K562 (cell line): ENCODE data around the gene SRSF6. TPM values are rescaled to one million over a fixed set of nuclear protein-coding genes. Genes with fewer than 3 reads are reported as not detected.

Experiments used
- CAMTA2 ChIP-seq: fragments of 250-450 bp; sonication (Bioruptor Pico); conservative IDR thresholded peaks from 2 replicates; pipeline ENCODE4 v1.5.1; 2022
- CBFA2T2 ChIP-seq: fragments of 450-650 bp; conservative IDR thresholded peaks from 2 replicates; pipeline ENCODE4 v1.6.1; 2017; ENCODE audit warnings: mild to moderate bottlenecking
- CHCHD3 ChIP-seq: fragments of 250-450 bp; sonication (Bioruptor Pico); IDR thresholded peaks from 2 replicates; pipeline ENCODE4 v2.1.2; 2022; ENCODE audit warnings: mild to moderate bottlenecking
- GTF2A2 ChIP-seq: IDR thresholded peaks from 2 replicates; pipeline ENCODE4 v1.6.1; 2016; ENCODE audit warnings: mild to moderate bottlenecking, missing genetic modification characterization, missing compliant biosample characterization
- HIVEP1 ChIP-seq: fragments of 250-450 bp; sonication (Bioruptor Pico); IDR thresholded peaks from 2 replicates; pipeline ENCODE4 v1.4.0; 2020; ENCODE audit warnings: mild to moderate bottlenecking
- HOXB6 ChIP-seq: fragments of 250-450 bp; sonication (Bioruptor Pico); IDR thresholded peaks from 2 replicates; pipeline ENCODE4 v1.5.1; 2022; ENCODE audit warnings: mild to moderate bottlenecking, borderline replicate concordance
- KAT2B ChIP-seq: IDR thresholded peaks from one replicate; pipeline ENCODE4 v1.6.1; 2012; ENCODE audit warnings: low read depth, mild to moderate bottlenecking, control low read depth, inconsistent platforms, low read length, moderate library complexity
- KDM1A ChIP-seq, 2 experiments: fragments of 450-650 bp; IDR thresholded peaks; 2 replicates each; pipeline ENCODE4 v1.6.1; 2016; ENCODE audit warnings: mild to moderate bottlenecking in 2 of 2
- MCM5 ChIP-seq: fragments of 450-650 bp; IDR thresholded peaks from 2 replicates; pipeline ENCODE4 v1.6.1; 2016; ENCODE audit warnings: low read depth
- NCOA4 ChIP-seq: fragments of 450-650 bp; IDR thresholded peaks from 2 replicates; pipeline ENCODE4 v1.6.1; 2018; ENCODE audit warnings: mild to moderate bottlenecking; ENCODE audit not compliant: partially characterized antibody
- POLR2H ChIP-seq: IDR thresholded peaks from 2 replicates; pipeline ENCODE4 v1.6.1; 2016; ENCODE audit warnings: missing genetic modification characterization, low read depth, mild to moderate bottlenecking, control low read depth, missing compliant biosample characterization, moderate library complexity
- RAD51 ChIP-seq: fragments of 450-650 bp; IDR thresholded peaks from 2 replicates; pipeline ENCODE4 v1.7.1; 2016; ENCODE audit warnings: low read depth, mild to moderate bottlenecking, borderline replicate concordance
- RCOR1 ChIP-seq, 2 experiments: IDR thresholded peaks; 2 replicates each; pipeline ENCODE4 v1.6.1; 2012; ENCODE audit warnings: low read depth in 2 of 2, low read length in 2 of 2, borderline replicate concordance in 1 of 2, improper control_type of control experiment in 1 of 2
- SIRT6 ChIP-seq: IDR thresholded peaks from one replicate; pipeline ENCODE4 v1.6.1; 2012; ENCODE audit warnings: low read depth, mild to moderate bottlenecking, control low read depth, inconsistent platforms, low read length, moderate library complexity
- TFAM ChIP-seq: fragments of 250-450 bp; sonication (Bioruptor Pico); conservative IDR thresholded peaks from 2 replicates; pipeline ENCODE4 v1.5.0; 2021; ENCODE audit warnings: mild to moderate bottlenecking, moderate library complexity
- ZNF3 ChIP-seq: fragments of 250-450 bp; sonication (Bioruptor Pico); IDR thresholded peaks from 2 replicates; pipeline ENCODE4 v1.5.0; 2021; ENCODE audit warnings: mild to moderate bottlenecking, moderate library complexity
- polyA plus RNA-seq, 8 experiments: library from polyadenylated mRNA; depleted of rRNA in 4 of 8; stranded (reverse) in 5 of 8; unstranded in 3 of 8; fragments of >200 nt; fragmentation: Nextera tagmentation in 2 of 8; fragmentation: Illumina TruSeq in 1 of 8; extraction: Ambion mirVana in 2 of 8; extraction: Trizol in 1 of 8; gene quantifications; 2 replicates each; pipeline versions ENCODE4 v1.2.1 to v1.2.3, GENCODE V29; 2011 to 2014; ENCODE audit warnings: inconsistent platforms in 1 of 8, missing spikeins in 1 of 8
- total RNA-seq, 7 experiments: library from RNA; depleted of rRNA in 6 of 7; stranded (reverse); fragments of >200 nt in 6 of 7; fragmentation: Illumina TruSeq in 2 of 7; extraction: Trizol in 2 of 7; gene quantifications; 2 replicates each; pipeline versions ENCODE4 v1.2.1 to v1.2.3, GENCODE V29; 2011 to 2021; ENCODE audit warnings: low replicate concordance in 1 of 7
- TF ChIP-seq, protein P1 (sequence below): fragments of 450-650 bp; formaldehyde crosslinking; IDR thresholded peaks from 2 replicates; pipeline ENCODE4 v1.4.0; 2020; ENCODE audit warnings: mild to moderate bottlenecking
- TF ChIP-seq, protein P2 (sequence below): fragments of 450-650 bp; IDR thresholded peaks from 2 replicates; pipeline ENCODE4 v1.7.0; 2016; ENCODE audit warnings: borderline replicate concordance
- TF ChIP-seq, protein P3 (sequence below): fragments of 450-650 bp; formaldehyde crosslinking; conservative IDR thresholded peaks from 2 replicates; pipeline ENCODE4 v1.4.0; 2022; ENCODE audit warnings: mild to moderate bottlenecking, missing genetic modification characterization
- TF ChIP-seq, protein P4 (sequence below): fragments of 200-800 bp; sonication (Bioruptor generic); IDR thresholded peaks from 2 replicates; pipeline ENCODE4 v1.6.1; 2017; ENCODE audit warnings: missing genetic modification characterization, missing compliant biosample characterization
- TF ChIP-seq, protein P5 (sequence below), 2 experiments: fragments of 450-650 bp in 1 of 2; IDR thresholded peaks; 2 replicates each; pipeline ENCODE4 v1.6.1; 2011 to 2017; ENCODE audit warnings: low read depth in 2 of 2, antibody characterized with exemption in 1 of 2, borderline replicate concordance in 1 of 2, low read length in 1 of 2, mild to moderate bottlenecking in 1 of 2, mixed read lengths in 1 of 2; ENCODE audit not compliant: control insufficient read depth in 1 of 2

Gene SRSF6
- total and polyA plus RNA-seq, 9 of the 15 experiments (the other 6 are each of a cell fraction or from before 2014, with no cell fraction given), result 52.4 to 165 (median 117) TPM

DNA sequence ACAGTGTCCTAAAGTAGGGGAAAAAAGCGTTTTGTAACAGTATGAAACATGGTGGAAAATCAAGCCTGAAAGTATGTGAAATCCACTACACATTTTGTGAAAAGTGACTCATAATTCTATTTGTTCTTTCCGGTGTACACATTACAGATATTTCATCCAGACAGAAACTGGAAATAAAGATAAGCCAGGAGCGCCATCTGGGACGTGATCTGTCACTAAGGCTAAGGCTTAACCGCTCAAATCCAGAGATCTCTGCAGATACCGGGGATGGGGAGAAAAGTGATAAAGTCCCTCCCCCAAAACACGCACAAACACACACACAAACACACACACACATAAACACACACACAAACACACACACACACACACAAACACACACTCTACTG, 26.6 kb upstream of the SRSF6 start (continued):
- TF ChIP-seq, protein P1, sequence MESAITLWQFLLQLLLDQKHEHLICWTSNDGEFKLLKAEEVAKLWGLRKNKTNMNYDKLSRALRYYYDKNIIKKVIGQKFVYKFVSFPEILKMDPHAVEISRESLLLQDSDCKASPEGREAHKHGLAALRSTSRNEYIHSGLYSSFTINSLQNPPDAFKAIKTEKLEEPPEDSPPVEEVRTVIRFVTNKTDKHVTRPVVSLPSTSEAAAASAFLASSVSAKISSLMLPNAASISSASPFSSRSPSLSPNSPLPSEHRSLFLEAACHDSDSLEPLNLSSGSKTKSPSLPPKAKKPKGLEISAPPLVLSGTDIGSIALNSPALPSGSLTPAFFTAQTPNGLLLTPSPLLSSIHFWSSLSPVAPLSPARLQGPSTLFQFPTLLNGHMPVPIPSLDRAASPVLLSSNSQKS (CRISPR knock-in tag), result no peak
- TF ChIP-seq CHCHD3 (CRISPR knock-in tag) (no peak), TFAM (CRISPR knock-in tag) (no peak), CBFA2T2 (peak; percentile 75), RAD51 (no peak), NCOA4 (no peak), POLR2H (tag) (no peak), SIRT6 (no peak), RCOR1 (IDR thresholded peaks at IDR 0.05; ENCODE audit: borderline replicate concordance in 1 of 2, low read depth in 2 of 2, low read length in 2 of 2) (peak in 1 of 2 experiments; percentile 63; a peak in 2 of 4 replicates), ZNF3 (no peak), KDM1A (IDR thresholded peaks at IDR 0.05) (peak in 1 of 2 experiments; percentile 58; a peak in 1 of 4 replicates), HIVEP1 (CRISPR knock-in tag) (no peak), HOXB6 (CRISPR knock-in tag) (no peak), CAMTA2 (CRISPR knock-in tag) (no peak), KAT2B (no peak), MCM5 (no peak), GTF2A2 (tag) (no peak)
- TF ChIP-seq, protein P2, sequence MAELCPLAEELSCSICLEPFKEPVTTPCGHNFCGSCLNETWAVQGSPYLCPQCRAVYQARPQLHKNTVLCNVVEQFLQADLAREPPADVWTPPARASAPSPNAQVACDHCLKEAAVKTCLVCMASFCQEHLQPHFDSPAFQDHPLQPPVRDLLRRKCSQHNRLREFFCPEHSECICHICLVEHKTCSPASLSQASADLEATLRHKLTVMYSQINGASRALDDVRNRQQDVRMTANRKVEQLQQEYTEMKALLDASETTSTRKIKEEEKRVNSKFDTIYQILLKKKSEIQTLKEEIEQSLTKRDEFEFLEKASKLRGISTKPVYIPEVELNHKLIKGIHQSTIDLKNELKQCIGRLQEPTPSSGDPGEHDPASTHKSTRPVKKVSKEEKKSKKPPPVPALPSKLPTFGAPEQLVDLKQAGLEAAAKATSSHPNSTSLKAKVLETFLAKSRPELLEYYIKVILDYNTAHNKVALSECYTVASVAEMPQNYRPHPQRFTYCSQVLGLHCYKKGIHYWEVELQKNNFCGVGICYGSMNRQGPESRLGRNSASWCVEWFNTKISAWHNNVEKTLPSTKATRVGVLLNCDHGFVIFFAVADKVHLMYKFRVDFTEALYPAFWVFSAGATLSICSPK, result no peak
- TF ChIP-seq, protein P3, sequence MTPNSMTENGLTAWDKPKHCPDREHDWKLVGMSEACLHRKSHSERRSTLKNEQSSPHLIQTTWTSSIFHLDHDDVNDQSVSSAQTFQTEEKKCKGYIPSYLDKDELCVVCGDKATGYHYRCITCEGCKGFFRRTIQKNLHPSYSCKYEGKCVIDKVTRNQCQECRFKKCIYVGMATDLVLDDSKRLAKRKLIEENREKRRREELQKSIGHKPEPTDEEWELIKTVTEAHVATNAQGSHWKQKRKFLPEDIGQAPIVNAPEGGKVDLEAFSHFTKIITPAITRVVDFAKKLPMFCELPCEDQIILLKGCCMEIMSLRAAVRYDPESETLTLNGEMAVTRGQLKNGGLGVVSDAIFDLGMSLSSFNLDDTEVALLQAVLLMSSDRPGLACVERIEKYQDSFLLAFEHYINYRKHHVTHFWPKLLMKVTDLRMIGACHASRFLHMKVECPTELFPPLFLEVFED, result no peak
- TF ChIP-seq, protein P4, sequence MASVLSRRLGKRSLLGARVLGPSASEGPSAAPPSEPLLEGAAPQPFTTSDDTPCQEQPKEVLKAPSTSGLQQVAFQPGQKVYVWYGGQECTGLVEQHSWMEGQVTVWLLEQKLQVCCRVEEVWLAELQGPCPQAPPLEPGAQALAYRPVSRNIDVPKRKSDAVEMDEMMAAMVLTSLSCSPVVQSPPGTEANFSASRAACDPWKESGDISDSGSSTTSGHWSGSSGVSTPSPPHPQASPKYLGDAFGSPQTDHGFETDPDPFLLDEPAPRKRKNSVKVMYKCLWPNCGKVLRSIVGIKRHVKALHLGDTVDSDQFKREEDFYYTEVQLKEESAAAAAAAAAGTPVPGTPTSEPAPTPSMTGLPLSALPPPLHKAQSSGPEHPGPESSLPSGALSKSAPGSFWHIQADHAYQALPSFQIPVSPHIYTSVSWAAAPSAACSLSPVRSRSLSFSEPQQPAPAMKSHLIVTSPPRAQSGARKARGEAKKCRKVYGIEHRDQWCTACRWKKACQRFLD, result no peak
- TF ChIP-seq, protein P5, sequence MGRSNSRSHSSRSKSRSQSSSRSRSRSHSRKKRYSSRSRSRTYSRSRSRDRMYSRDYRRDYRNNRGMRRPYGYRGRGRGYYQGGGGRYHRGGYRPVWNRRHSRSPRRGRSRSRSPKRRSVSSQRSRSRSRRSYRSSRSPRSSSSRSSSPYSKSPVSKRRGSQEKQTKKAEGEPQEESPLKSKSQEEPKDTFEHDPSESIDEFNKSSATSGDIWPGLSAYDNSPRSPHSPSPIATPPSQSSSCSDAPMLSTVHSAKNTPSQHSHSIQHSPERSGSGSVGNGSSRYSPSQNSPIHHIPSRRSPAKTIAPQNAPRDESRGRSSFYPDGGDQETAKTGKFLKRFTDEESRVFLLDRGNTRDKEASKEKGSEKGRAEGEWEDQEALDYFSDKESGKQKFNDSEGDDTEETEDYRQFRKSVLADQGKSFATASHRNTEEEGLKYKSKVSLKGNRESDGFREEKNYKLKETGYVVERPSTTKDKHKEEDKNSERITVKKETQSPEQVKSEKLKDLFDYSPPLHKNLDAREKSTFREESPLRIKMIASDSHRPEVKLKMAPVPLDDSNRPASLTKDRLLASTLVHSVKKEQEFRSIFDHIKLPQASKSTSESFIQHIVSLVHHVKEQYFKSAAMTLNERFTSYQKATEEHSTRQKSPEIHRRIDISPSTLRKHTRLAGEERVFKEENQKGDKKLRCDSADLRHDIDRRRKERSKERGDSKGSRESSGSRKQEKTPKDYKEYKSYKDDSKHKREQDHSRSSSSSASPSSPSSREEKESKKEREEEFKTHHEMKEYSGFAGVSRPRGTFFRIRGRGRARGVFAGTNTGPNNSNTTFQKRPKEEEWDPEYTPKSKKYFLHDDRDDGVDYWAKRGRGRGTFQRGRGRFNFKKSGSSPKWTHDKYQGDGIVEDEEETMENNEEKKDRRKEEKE (IDR thresholded peaks at IDR 0.05; ENCODE audit: borderline replicate concordance in 1 of 2, control insufficient read depth in 1 of 2, low read depth in 2 of 2, low read length in 1 of 2), result no peak
